Measurements from ENCODE around the gene SECTM1. TPM values are rescaled to one million over a fixed set of nuclear protein-coding genes. Genes with fewer than 3 reads are reported as not detected.

The SECTM1 gene
- total RNA-seq, result 8.1 and 20.5 TPM in 2 replicates

DNA sequence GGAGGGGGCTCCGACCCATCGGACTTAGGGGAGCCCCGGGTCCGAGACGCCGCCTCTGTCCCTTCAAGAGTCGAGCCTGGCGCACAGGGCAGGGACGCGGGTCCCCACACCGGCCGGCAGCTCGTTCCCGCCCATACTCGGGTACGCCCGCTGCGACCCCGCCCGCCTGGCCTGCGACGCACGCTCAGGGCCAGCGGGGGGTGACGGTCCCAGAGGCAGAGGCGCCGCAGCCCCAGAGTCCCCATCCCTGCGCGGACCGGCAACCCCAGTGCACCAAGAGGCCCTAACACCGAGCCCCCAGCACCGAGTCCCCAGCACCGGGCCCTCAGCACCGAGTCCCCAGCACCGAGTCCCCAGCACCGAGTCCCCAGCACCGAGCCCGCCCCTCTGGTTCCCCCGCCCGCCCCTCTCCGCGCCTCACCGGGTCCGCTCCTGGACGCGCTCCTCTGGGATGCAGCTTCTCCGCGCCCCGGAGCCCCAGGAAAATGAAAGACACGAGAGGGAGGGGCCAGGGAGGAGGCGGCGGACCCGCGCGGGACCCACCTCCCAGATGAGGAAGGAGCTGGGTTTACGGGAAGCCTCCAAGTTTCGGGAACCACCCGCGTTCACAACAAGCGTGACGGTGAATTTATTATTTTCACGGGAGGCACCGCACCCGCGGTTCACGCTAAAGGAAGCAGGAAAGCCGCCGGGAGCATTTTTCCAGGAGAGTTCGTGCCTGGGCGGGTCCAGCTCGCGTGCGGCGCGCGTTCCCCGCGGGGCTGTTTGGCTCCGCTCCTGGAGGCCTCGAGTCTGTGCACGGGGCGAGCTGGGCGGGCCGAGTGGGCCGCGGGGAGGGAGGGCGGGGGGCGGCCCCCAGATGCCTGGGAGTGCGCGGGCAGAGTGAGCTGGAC lies at the start of gene SECTM1:
TSS of gene SECTM1 (minus strand) at position 488 of the 893 bp plus-strand sequence. CDS start 6,526 bp downstream, outside the sequence.

DNA sequence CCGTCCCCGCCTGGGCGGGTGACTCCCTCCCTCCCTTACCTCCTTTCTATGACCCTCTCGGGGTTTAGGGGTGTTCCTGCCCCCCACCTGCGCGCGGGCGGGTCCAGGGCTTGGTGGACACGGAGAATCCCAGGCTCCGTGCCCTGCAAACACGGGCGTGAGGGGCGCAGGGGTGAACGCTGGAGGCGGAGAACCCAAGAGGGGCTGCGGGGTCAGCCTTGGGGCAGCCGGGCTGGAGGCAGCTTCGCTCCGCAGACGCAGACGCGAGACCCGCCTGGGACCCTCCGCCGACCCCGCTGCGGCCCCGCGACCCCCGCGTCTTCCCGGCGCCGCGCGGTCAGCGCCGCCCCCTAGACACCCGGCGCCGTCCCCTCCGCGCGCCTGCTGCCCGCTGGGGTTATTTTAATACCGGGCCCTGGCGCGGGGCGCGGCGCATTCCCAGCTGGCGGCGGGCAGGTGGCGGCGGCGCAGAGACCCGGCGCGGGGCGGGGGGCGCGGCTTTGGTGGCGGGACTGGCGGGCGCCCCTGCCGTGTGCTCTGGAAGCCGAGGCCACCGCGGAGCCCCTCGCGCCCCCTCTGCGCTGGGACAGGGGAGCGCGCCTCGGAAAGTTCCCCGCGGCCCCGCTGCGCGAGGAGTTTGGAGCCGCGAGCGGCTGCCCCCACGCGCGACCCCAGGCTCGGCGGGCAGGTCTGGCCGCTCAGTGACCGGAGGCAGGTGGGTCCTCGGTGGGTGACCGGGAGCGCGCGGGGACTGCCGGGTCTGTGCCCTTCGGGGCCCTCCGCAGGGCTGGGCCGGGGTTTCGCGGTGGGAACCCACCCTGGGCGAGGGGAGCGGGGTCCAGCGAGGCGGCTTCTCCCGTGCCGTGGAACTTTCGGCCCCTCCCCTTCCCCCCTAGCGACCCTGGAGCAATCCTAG lies 38.0 kb upstream of the SECTM1 start, which contains the start of gene UTS2R:
TSS of gene UTS2R (plus strand) at position 433 of the 916 bp plus-strand sequence. CDS start 2,560 bp downstream, outside the sequence.

DNA sequence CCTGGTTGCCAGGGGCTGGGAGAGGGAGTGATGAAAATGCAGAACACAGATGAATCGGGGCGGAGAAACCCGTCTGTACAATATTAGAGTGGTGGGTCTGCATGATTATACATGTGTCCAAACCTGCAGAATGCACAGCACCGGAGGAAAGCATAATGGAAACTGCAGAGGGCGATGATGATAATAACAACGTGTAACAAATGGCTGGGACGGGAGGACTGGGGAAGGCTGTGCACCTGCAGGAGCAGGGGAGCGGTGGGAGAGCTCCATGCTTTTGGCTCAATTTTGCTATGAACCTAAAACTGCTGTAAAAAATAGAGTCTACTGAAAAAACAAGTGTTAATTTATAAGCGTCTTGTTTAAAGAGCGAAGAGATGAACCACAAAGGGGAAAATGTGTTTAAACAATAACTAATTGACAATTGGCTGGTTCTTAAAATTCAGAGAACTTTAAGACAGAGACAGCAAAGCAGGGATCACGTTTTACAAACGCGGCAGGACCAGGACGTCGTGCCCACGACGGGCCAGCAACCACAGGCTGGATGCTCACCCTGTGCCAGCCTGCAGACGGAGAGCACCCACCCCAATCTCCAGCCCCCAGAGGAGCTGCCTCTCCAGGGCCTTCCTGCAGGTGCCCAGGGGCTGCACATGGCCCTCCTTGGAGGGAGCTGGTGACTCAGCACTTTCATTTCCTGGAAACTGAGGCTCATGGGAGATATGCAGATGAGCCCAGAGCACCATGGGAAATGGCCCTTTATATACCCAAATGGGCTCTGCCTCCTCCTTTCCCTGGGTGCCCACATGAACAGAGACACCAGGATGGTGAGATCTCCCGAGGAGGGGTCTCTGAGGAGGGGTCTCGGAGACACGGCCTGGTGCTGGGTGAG lies 25.1 kb upstream of the SECTM1 start, which contains the start of gene TEX19:
TSS of gene TEX19 (plus strand) at position 783 of the 886 bp plus-strand sequence. CDS start 2,904 bp downstream, outside the sequence.

DNA sequence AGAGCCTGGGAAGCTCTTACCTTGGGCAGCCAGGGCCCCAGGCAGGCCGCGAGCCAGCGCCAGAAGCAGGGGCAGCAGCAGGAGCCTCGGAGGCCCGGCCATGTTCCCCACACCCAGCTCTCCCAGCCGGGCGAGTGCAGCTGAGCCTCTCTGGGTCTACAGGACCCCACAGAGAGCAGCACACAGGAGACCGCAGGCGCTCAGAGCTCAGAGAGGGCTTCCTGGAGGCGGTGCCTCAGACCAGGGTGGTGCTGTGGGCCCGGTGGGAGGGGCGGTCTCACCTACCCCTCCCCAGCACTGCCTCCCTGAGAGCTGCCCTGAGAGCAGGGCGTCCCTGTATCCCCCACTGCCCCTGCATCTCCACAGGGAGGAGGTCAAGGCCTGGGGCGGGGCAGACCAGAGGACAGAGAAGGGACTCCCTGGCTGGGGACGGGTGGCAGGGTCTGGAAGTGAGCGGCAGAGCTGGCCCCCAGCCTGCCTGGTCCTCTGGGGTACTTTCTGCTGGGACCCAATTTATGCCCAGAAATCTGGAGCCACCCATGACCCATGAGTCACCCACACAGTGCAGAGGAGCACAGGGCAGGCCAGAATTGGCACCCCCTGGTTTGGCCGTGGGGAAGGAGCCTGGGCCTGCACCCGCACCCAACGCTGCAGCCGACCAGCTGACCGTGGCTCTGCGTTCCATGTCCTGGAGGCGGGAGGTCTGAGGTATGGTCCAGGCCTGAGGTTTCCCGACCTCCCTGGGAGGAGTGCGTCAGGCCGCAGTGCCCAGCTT lies 16.0 kb downstream of the SECTM1 start, which contains the start of gene CD7:
TSS of gene CD7 (minus strand) at position 215 of the 775 bp plus-strand sequence. CDS start at position 102, 113 bp downstream.

DNA sequence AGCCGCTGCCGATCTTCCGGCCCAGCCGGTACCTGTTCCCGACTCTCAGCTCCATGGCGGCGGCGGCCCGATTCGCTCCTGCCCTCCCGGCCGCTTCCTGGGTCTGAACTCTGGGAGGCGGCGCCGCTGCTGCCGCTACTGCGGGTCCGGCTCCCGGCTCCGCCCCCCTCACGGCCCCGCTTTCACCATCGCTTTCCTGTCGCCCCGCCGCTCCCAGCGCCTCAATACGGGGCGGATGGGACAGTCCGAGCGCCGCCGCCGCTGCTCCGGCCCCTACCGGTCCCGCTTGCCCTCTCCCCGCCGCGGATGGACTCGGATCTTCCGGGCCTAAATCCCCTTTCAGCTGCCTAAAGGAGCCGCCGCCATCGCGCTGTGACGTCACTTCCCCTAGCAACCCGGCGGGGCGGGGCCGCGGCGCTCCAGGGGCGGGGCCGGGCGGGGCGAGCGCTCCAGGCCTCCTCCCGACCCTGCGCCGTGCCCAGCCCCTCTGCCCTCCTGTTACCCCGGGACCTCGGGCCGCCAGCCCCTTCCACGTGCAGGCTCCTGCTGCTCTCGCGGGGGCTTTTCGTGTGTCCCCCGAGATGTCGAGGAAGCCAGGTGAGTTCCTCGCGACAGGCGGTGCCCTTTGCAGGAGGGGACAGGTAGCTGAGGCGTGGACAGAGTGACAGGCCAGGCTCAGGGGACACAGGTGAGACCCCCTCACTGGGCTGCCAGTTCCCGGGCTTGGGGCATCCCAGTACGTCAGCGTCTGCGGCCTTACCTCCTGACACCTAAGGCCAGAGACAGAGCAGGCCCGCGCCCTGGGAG lies 60.0 kb downstream of the SECTM1 start, which contains the start of gene CSNK1D:
TSS of gene CSNK1D (minus strand) at position 374 of the 807 bp plus-strand sequence. CDS start at position 55, 319 bp downstream.

Other genes with a start within 250 kb of the SECTM1 start
- 96.9 and 142 TPM in 2 replicates for gene FASN, start 235.5 kb downstream of the SECTM1 start, total RNA-seq
- 10.6 and 13.9 TPM in 2 replicates for gene CCDC57, start 120.9 kb downstream of the SECTM1 start, total RNA-seq
- 131 and 277 TPM in 2 replicates for gene SLC16A3, start 104.7 kb downstream of the SECTM1 start, total RNA-seq
- gene CSNK1D, start 60.1 kb downstream of the SECTM1 start, total RNA-seq, result 32.6 and 44.1 TPM in 2 replicates
- gene CD7, start 16.2 kb downstream of the SECTM1 start, total RNA-seq, result not detected in 2 replicates
- gene TEX19, start 25.5 kb upstream of the SECTM1 start, total RNA-seq, result not detected in 2 replicates
- not detected in 2 replicates for gene UTS2R, start 38.0 kb upstream of the SECTM1 start, total RNA-seq
- gene HEXD, start 84.6 kb upstream of the SECTM1 start, total RNA-seq, result 8.2 and 10.0 TPM in 2 replicates
- gene OGFOD3, start 84.8 kb upstream of the SECTM1 start, total RNA-seq, result 29.2 and 34.5 TPM in 2 replicates
- gene CYBC1, start 117.0 kb upstream of the SECTM1 start, total RNA-seq, result 47.7 and 54.1 TPM in 2 replicates
- gene NARF, start 125.0 kb upstream of the SECTM1 start, total RNA-seq, result 49.9 and 59.3 TPM in 2 replicates
- gene FOXK2, start 186.0 kb upstream of the SECTM1 start, total RNA-seq, result 44.1 and 52.1 TPM in 2 replicates